H1 (cell line): ENCODE results near the gene COA1. TPM values are rescaled to one million over a fixed set of nuclear protein-coding genes. Genes with fewer than 3 reads are reported as not detected.

Source experiments
- KDM1A ChIP-seq: fragments of 200-600, 300-600 bp; sonication (generic); IDR thresholded peaks from 2 replicates; pipeline ENCODE4 v1.7.1; 2016; ENCODE audit warnings: mild to moderate bottlenecking, low read length, borderline replicate concordance
- NRF1 ChIP-seq: IDR thresholded peaks from 2 replicates; pipeline ENCODE4 v1.6.1; 2011; ENCODE audit warnings: mild to moderate bottlenecking, low read depth, low read length, improper control_type of control experiment
- SAP30 ChIP-seq: fragments of 300-600 bp; sonication (generic); IDR thresholded peaks from 2 replicates; pipeline ENCODE4 v1.7.1; 2012; ENCODE audit warnings: low read length, moderate library complexity, mild to moderate bottlenecking, inconsistent platforms; ENCODE audit not compliant: insufficient read depth, insufficient replicate concordance
- SP1 ChIP-seq: IDR thresholded peaks from 2 replicates; pipeline ENCODE4 v1.6.1; 2011; ENCODE audit warnings: low read depth, low read length
- SP4 ChIP-seq: IDR thresholded peaks from 2 replicates; pipeline ENCODE4 v1.6.1; 2012; ENCODE audit warnings: low read length, inconsistent platforms
- polyA plus RNA-seq, 7 experiments: library from polyadenylated mRNA; depleted of rRNA in 3 of 7; stranded (reverse) in 5 of 7; unstranded in 2 of 7; fragments of >200 nt in 5 of 7; fragments of 200-250 nt in 2 of 7; gene quantifications; 1 replicate in 5 of 7; 2 replicates in 1 of 7; 4 replicates in 1 of 7; pipeline versions ENCODE4 v1.2.1 to v1.2.3, GENCODE V29; 2011 to 2013; ENCODE audit warnings: missing spikeins in 2 of 7, mixed read lengths in 2 of 7
- total RNA-seq: library from RNA; stranded (reverse); fragmentation: NEBNext Ultra II Directional; extraction: Animal tissue kit (Norgen Biotek cat#: 25700); gene quantifications from 2 replicates; pipeline ENCODE4 v1.2.1, GENCODE V29; 2021
- TF ChIP-seq, protein P1 (sequence below): IDR thresholded peaks from 2 replicates; pipeline ENCODE4 v1.6.1; 2012; ENCODE audit warnings: inconsistent platforms

COA1 gene
- total and polyA plus RNA-seq, 2 of the 8 experiments (the other 6 are each of a cell fraction or from before 2014, with no cell fraction given), result 98.6 to 143 TPM

DNA sequence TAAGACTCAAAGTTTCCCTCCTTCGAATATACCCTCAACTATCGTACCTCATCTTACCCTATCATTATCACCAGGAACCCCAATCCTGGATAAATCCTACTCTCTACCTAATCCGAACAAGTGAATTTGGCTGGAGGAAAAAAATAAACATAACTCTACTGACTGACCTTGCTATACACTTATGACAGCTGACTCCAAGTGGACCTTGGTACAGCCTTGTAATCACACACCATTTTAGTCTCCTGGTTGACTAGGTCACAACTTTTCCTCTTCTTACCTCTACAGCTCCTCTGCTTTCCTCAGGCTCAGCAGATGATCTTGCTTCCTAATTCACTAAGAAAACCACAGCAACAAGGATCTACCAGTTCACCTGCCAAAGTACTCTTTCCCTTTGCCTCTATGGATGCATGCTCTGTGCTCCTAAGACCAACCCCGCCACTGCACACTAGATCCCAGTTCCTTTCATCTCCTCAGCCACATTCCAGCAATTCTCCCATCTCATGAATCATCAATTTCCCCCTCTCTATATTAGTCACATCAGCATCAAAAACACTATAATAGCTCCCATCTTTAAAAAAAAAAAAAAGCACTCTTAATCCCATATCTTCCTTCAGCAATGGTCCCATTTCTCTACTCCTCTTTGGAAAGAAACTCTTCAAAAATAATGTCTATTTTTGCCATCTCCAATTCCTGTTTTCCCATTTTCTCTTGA lies 35.5 kb downstream of the COA1 start (continued):
- no peak for TF ChIP-seq SAP30
- no peak for TF ChIP-seq KDM1A
- TF ChIP-seq SP1, result no peak
- TF ChIP-seq, protein P1, sequence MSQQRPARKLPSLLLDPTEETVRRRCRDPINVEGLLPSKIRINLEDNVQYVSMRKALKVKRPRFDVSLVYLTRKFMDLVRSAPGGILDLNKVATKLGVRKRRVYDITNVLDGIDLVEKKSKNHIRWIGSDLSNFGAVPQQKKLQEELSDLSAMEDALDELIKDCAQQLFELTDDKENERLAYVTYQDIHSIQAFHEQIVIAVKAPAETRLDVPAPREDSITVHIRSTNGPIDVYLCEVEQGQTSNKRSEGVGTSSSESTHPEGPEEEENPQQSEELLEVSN, result no peak
- TF ChIP-seq SP4, result no peak
- no peak for TF ChIP-seq NRF1
